Dedifferentiated amniotic fluid mesenchymal stem cell (primary cell): Measurements from ENCODE around the gene ZFP57.
A peak's percentile ranks its signal among the peaks of the same experiment; 100 is the strongest.
"Not testable (repeated sequence)": the region's sequence is repeated elsewhere in the genome, so short reads cannot be mapped to it uniquely, and the experiment has no call there.

Source experiments
- DNase-seq: peaks from one replicate; pipeline ENCODE4 v3.0.0-alpha.2; 2016; ENCODE audit errors: extremely low spot score

The ZFP57 gene

GRCh38 chr6:29696147-29697125 lies 15.5 kb upstream of the ZFP57 start:
- no peak for DNase-seq

DNA sequence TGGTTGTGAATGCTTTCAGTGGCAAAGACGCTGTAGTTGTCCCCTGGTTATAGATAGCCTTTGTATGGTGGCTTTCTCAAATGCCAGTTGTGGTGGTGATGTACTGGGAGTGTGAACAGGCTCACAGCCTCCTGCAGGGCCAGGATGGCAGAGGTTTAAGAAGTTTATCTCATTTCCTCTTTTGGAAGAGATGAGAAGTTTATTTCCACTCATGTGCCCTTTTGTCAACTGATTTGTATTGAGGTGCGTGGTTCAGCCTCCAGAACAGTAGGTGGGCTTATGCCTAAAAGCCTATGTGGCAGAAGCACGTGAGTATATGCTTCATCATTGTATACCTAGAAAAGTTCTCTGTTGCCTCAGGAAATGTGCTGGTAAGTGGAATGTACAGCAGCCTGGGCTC lies 13.7 kb upstream of the ZFP57 start:
- no peak for DNase-seq

GRCh38 chr6:29685718-29686326 lies 4.9 kb upstream of the ZFP57 start:
- DNase-seq: no peak

GRCh38 chr6:29681811-29682210 lies 859 bp upstream of the ZFP57 start:
- no peak for DNase-seq

GRCh38 chr6:29680416-29680815 lies 536 bp downstream of the ZFP57 start:
- no peak for DNase-seq

- no peak for DNase-seq
These were observed 990 bp downstream of the ZFP57 start for GRCh38 chr6:29679962-29680361.

DNA sequence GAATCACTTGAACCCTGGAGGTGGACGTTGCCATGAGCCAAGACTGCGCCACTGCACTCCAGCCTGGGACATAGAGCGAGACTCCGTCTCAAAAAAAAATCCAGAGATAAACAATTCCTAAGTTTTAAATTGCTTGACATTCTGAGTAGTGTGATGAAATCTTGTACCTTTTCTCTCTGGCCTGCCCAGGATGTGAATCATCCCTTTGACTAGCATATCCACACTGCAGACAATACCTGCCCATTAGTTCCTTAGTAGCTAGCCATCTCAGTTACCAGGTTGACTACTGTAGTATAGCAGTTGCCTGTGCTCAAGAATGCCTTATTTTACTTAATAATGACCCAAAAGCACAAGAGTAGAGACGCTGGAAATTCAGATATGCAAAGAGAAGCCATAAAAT lies 2.8 kb downstream of the ZFP57 start:
- no peak for DNase-seq

GRCh38 chr6:29676981-29677601 lies 3.9 kb downstream of the ZFP57 start:
- no peak for DNase-seq

DNA sequence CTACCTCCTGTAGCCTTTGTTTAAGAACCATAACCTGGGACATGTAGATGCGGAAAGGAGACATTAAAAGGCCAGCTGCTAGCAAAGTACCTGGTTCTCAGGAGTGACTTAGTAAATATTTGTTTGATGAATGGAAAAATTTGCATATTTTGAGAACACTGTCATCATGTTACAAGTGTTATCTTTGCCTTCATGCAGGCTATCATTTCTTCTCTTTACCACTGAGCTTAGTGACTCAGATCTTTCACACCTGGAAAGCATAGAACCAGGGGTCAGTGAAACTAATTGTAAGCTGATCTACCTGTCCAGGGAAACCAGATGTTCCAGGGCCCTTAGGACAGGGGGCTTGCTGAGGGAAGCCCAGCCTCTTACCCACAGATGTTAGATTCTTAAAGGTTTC lies 5.4 kb downstream of the ZFP57 start:
- no peak for DNase-seq

- no peak for DNase-seq
These were observed 6.9 kb downstream of the ZFP57 start for GRCh38 chr6:29674008-29674407.

DNA sequence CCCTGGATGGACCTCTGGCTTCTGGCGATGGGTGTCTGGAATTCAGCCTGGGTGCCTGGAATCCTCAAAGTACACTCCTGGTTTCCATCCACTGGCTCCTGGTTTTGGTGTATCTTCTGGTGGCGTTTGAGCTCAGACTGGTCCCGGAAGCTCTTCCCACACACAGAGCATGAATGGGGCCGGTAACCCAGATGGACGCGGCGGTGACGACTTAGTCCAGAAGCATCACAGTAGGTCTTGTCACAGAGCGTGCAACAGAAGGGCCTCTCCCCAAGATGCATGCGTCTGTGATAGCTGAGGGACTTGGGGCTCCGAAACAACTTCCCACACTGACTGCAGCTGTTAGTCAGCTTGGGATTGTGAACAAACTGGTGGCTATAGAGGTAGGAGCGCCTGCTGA lies 7.8 kb downstream of the ZFP57 start:
- DNase-seq: no peak

DNA sequence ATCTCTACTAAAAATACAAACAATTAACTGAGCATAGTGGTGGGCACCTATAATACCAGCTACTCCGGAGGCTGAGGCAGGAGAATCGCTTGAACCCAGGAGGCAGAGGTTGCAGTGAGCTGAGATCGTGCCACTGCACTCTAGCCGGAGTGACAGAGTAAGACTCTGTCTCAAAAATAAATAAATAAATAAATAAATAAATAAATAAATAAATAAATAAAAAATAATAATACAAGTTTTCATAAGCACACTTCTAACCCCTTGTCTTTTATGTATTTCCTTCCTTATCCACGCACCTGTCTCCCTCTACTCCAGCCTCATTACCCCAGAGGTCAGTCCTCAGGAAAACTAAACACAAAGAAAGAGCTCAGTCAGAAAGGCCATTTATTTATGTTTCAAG lies 8.8 kb downstream of the ZFP57 start:
- not testable (repeated sequence) for DNase-seq

DNA sequence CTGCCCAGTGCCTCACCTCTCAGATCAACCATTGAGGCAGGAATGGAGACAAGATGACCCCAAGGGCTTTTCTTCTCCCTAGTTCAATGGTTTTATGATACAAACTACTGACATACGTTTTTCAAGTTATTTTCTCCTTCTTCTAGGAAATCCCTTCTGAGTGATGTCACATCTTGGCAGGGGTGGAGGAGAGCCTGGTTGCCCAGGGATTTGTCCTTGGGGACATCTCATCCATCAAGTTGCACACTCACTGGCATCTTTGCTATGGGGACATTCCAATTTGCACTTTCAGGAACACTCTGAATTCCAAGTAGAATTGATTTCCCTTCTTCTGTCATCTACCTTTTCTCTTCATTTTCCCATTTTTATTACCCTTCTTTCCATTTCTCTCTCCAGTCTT lies 9.9 kb downstream of the ZFP57 start:
- DNase-seq: no peak

- DNase-seq: no peak
These were observed 13.8 kb downstream of the ZFP57 start for GRCh38 chr6:29667158-29667557.

GRCh38 chr6:29666826-29667130 lies 14.2 kb downstream of the ZFP57 start:
- no peak for DNase-seq

- no peak for DNase-seq
These were observed 14.8 kb downstream of the ZFP57 start for GRCh38 chr6:29665942-29666825.

GRCh38 chr6:29663300-29664042 lies 17.5 kb downstream of the ZFP57 start:
- DNase-seq: no peak

DNA sequence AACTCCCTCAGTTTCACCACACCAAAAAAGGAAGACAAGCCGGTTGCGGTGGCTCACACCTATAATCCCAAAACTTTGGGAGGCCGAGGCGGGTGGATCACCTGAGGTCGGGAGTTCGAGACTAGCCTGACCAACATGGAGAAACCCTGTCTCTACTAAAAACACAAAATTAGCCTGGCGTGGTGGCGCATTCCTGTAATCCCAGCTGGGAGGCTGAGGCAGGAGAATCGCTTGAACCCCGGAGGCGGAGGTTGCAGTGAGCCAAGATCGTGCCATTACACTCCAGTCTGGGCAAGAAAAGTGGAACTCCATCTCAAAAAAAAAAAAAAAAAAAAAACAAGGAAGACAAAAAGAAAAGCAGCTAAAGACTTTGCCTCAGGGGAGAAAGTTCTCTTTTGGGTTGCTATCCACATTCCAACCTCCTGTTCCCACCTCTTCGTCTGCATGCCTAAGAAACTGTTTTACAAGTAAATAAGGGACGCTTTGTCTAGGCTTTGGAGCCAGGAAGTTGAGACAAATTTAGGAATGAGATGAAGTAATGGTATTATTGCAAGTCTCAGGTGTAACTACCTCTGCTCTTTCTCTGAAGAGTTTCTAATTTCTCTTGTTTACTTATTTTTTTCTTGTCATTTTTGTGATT lies 19.3 kb downstream of the ZFP57 start:
- peak; percentile 24 for DNase-seq

DNA sequence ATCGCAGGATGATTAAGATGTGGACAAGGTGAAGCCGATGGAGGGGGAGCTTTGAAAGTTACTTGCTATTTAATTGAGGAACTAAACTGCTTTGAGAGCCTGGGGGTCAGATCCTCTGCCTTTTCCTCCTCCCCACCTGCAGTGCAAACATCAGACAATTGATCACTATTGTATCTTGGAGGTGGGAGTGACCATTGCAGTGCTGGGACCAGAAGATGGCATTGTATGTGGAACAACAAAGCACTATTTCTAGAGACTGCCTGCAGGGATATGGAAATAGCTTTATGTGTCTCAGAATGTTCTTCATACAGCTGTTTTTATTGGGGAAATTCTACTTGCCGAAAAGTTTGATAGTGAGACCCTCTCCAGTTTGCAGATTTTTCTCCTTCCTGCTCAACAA lies 19.9 kb downstream of the ZFP57 start:
- DNase-seq: no peak

DNA sequence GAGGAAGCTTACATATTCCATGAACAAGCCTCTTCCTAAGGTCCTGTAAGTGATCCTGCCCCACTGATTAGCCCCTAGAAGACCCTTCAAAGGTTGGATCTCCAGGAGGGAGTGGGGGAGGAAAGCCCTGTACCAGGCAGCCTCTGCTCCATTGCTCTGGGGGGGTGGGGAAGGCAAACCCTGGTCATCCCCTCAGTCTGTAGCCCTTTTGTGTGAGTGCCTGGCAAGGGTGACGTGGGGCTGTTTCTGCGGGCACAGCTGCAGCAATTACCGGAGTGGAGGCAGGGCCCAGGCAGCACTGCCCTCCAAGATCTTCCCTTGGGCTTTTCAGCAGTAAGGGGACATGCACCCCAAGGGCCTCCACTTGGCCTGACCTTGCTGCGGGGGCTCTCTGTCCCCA lies 24.2 kb downstream of the ZFP57 start, which contains the start of gene MOG:
Gene MOG, plus strand, starts transcription at position 295 of the 400 bp plus-strand sequence. CDS start 118 bp downstream, outside the sequence.
- no peak for DNase-seq

DNA sequence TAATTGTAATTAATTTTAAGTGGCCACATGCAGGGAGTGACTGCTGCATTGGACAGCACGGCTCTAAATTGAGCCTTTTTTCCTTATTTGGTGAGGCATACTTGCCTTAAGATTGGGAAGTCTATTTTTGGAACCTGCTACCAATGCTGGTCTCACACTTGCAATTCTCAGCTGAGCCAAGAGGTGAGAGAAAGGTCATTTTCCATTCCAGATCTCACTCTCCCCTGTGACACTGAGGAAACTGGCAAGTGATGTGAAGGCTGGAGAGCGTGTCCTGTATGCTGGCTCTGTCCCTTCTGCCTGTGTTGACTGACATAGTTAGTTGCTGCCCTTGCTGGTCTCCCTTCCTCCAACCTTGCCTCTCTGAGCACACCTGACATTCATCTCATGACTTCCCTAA lies 24.8 kb downstream of the ZFP57 start:
- no peak for DNase-seq
